T-helper 1 cell treated with Interleukin-12 subunit alpha and Interleukin-12 subunit beta and Interleukin-4 antibody, amounts not matched to agents 30 ng/mL and 1 ng/mL, for 36 hours (primary cell): ENCODE results near the gene SOX6. TPM values are rescaled to one million over a fixed set of nuclear protein-coding genes. Genes with fewer than 3 reads are reported as not detected.

Experiments
- intact Hi-C: fragments of 100-400 bp; cut with micrococcal nuclease; formaldehyde crosslinking; loops from one replicate; pipeline ENCODE4 v1.15.1; 2024
- total RNA-seq: library from RNA; stranded (reverse); gene quantifications from 2 replicates; pipeline ENCODE4 v1.2.3, GENCODE V29; 2022

SOX6 gene
- total RNA-seq, 1 donor from 2014 or later, result 0.17 TPM

DNA sequence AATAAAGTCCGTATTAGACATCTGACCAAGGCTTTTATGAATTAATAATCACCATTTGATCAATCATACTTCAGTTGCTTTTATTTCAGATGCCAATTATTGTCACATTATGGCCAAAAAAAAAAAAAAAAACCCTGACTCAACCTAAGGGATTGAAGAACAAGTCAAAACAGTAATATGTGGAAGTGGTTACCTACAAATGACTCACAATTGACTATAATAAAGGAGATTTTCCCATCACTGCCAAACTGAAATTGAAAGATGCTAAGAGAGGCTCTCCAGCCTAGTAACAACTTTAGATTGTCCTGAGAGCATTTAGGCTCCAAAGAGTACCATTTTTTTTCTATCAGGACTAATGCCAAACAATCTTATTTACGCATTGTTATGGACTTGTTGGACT lies 35.2 kb downstream of the SOX6 start:
- intact Hi-C loops, result no loop called here

DNA sequence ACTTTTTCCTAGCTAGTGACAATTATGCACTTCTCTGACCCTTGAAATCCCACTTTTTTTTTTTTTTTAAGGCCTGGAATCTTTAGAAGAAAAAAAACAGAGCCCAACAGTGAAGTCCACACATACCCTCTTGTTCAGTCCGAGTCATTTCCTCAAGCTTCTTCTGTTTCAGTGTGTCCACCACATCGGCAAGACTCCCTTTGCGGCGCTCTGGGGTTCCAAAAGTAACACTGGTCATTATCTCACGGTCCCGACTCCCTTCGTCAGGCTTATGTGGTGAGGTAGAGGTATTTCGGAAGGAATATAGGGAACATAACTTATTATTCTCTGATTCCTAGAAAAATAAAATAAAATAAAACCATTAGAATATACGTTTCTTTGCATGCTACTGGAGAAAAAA lies 38.0 kb downstream of the SOX6 start:
- intact Hi-C loops, result no loop called here

DNA sequence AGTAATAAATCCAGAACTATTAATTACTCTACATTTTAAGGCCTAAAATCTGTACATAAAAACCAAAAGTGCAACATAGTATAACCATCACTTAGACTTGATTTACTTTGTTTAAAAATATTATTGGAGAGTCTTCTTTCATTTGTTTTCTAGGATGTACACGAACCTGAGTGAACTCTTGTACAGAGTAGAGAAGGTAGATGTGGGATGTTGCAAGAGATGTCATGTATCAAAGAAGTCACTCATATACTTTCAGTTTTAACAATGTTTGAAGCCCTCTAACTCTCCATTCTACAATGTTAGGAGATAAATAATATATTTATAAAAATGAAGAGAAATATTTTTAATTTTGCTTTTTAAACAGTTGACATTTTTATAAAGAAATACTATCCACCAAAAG lies 38.6 kb downstream of the SOX6 start:
- intact Hi-C loops, result no loop called here

DNA sequence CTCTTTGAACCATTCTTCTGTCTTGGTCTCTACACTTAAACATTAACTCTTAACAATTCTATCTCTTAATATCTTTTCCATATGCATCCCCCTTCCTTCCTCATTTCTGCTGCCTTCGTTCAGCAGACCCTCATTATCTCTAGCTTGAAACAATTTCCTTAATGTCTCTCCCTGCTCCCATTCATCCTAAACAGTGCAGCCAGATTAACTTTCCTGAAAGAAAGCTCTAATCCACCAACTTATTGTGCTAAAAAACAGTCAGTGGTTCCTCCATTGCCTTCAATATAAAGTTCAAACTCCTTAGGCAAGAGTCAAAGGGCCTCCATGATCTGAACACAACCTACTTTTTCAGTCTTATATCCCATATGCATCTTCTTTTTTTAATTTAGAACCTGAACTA lies 42.5 kb downstream of the SOX6 start:
- intact Hi-C loops, result no loop called here

DNA sequence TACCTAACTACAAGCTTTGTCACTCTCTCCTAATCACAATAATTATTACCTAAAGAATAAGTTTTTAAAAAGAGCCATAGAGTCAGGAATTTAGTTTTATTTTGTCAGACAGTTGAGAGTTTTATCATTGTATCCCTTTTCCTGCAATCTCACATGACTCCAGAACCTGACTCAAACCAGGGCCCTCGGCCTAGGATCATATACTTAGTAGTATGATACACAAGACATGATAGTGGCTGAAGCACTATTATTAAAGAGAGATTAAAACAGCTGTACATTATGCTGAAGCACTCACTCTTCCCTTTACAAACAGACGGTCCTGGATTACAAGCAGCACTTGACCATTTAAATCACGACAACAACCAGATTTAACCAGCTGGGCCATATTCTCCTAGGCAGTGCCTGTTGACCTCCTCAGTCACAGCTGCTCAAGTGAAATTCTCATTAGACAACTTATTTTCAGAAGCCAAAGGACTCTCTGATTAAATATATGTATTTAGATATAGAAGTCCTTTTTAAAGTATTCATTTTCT lies 44.0 kb downstream of the SOX6 start:
- intact Hi-C loops, result no loop called here

DNA sequence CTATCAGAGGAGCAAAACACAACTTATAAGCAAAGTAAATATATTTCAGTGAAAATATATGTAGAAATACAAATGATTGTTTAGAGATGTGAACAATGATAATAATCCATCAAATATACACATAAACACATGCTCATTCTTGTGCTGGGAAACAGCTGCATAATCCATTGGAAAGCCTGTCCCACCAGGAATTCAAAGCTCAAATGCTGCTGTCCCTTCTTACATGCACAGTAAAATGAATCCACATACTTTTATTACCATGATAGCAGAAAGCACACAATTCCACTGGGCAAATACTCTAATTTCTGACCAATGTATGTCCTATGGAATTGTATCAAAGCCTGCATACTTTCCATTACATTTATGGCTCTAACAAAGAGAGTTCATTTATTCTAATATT lies 44.5 kb downstream of the SOX6 start:
- intact Hi-C loops, result no loop called here

DNA sequence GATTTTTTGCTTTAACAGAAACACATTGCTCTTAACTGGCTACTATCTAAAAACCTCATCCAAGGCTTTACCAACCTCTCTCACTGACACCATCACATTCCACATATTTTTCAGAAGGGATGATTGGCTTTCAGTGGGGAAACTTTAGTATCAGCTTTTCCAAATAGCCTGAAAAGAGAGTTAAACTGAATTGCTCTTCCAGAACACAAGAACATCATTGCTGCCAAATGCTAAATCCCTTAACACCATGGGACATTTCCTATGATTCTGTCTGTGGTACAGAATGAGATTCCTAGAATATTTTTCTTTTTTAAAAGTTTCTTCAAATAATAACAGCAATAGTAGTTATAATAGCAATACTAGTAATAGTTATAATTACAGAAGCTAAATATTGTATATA lies 45.4 kb downstream of the SOX6 start:
- intact Hi-C loops, result no loop called here

DNA sequence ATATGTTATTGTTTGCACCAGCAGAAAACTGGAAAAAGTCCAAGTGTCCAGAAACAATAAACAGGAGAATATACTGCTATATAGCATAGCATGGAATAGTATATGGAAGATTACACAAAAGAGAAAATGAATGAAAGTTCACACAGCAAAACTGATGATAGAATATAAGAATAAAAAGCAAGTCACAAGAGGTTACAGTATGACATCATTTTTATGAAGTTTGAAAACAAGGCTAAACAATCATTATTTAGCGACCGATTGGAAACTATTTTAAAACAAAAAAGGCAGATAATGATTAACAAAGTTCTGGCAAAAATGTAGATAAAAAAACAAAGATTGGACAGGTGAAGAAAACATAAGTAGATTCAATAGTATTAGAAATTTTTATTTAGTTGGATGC lies 47.1 kb downstream of the SOX6 start:
- intact Hi-C loops, result no loop called here

DNA sequence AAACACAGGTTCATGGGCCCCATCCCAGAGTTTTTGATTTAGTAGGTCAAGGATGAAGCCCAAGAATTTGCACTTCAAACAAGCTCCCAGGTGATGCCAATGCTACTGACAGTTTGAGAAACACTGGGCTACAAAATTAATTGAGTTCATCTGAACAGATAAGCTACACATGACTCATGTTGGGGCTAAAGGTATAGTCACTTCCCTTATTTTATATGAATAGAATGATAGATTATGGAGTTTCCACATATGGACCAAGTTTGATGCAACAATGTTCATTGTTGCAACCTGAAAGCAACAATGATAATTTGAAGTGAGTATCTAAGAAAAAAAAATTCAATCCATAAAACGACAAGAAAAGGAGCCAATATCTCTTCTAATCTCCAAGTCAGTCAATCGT lies 54.9 kb downstream of the SOX6 start:
- intact Hi-C loops, result no loop called here

DNA sequence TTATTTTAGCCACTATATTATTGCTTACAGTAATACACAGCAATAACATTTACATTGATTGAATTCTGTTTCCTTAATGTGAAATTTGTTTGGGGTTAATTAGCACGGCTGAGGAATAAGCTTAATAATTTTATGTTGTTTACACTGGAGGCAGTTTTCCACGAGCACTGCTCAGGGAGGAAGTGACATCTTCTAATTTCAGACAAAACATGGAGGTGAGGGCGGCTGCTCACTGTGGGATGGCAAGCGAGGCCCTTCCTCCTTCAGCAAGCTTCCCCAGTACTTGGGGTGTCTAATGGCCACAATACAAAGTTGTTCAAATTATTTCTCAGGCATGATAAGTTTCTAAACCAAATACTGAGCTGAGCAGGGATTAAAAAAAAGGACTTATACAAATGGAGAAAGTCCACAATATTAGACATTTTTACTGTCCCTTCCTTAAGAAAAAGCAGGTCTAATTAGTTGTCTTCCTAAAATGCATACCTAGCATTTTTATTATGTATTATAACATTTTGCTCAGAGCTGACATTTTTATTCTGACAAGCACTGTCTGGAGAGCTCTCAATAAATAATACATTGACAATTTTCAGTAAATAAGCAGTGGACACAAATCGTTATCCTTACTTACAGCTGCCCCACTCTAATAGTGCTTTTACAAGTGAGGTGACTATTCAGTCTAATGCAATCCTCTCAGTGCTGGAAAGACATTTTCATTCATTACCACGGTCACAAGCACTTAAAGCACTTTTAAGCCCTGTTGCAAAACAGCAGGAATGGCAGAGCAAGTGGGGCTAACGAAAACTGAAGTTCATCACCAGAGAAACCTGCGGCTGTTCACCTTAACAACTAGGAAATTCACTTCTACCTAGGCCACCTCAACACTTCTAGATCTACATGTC lies 56.2 kb downstream of the SOX6 start:
- intact Hi-C loops, result no loop called here

DNA sequence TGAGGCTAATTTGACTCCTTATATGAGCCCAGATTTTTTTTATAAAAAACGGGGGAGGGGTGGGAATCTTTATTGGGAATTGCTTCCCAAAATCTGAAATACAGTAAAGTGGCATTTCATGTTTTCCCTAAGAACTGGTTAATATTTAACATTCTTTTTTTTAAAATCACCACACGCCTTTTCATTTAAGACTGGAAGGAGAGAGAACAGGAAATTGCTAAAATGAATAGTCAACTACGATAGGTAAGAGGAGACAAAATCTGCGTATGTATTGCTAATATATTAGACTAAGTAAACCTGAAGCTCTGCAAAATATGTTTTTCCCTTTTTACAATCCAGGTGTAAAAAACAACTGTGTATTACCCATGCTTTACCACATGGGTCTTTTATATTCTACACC lies 57.0 kb downstream of the SOX6 start:
- intact Hi-C loops, result no loop called here

DNA sequence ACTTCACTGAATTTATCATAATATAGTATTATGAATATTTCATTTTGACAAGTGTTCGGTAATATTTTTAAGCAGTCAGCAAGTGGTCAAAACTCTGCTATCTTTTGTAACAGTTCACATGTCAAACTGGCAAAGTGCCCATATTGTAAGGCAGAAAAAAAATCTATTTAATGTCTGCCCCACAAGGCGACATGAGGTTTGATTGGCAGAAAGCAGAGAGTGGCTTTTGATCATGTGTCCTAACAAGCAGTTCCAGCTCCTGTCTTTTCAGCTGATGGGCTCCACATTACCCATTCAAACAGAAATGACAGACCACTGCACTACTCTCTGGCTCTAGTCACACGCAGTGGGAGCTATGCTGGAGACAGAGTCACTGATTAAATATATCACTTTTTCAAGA lies 59.0 kb downstream of the SOX6 start:
- intact Hi-C loops, result no loop called here

DNA sequence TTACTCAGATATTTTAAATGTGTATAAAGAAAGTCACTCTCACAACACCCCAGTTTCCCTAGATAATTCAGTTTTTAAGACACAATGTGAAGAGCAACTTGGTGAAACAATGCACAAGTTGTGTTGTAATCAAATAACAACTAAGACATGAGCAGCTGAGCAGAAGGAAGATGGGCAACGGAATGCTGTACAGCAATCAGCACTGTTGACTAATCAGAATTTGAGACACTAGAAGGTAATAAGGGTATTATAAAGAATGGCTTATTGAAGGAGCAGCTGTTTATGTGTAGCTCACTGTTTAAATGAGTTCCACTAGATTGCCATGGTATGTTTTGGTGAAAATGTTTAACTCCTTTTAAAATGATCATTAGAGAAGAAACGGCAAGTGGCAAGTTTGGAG lies 60.1 kb downstream of the SOX6 start:
- intact Hi-C loops, result no loop called here

DNA sequence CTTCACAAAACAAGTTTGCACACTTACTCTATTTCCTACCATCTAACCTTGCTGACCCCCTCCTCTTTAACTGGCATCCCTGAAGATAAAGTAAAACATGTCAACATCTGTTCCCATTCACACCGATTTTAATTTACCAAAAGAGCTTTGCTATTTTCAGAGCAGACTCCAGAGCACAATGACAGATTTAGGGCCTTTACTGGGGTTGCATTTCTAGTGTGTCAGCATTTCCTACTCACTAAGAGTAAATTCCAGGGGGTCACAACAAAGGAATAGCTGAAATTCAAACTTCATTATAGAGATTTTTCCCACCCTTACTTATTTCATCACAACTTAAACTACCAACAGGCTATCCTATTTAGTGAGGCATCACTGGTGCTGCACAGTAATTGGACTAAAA lies 60.8 kb downstream of the SOX6 start:
- intact Hi-C loops, result no loop called here

DNA sequence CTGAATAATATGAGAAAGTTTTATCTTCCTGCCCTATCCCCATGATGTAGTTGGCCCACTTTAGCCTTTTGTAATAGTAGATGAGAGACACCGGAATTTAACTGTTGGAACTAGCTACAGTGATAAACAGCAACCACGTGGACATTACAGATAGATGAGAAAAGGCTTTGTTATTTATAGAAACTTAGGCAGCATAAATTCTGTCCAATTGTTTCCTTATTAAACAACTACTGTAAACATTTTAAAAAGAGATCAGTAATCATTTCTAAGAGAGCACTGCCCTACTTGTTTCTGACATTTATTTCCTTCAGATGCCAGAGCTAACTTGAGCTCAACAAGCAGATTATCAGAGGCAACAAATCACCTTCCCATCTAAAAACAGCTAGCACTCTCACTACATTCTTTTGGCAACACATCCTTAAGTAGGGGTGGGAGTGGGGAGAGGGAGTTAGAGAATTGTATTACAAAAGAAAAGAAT lies 63.1 kb downstream of the SOX6 start:
- intact Hi-C loops, result no loop called here

DNA sequence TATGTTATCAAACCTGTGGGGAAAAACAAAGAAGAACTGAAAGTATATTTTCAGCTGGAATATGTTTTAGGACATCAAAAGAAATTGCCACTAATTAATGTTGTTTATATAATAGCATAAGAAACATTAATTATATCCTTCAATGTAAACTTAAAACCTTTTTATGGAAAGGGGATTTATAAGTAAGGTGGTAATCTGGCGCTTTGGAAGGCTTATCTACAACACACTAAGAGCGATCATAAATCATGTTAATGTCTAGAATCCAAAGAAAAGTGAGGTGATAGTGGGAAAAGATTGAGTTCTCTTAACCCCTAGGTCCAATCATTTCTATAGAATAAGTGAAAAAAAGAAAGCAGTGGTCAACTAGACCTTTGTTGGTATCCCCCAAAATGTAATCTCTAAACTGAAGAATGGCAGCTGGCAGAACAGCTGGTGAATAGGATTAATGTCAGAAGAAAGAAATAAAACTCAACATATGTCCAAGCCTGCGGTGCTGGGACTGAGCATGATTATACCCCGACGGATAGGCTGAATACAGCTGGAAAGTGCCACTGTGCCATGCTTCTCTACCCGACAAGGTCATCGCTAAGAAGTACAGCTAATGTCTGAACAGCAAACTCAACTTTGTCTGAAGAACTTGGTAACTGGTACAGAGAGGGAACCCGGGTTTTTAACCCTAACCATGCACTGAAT lies 64.0 kb downstream of the SOX6 start:
- intact Hi-C loops, result no loop called here

DNA sequence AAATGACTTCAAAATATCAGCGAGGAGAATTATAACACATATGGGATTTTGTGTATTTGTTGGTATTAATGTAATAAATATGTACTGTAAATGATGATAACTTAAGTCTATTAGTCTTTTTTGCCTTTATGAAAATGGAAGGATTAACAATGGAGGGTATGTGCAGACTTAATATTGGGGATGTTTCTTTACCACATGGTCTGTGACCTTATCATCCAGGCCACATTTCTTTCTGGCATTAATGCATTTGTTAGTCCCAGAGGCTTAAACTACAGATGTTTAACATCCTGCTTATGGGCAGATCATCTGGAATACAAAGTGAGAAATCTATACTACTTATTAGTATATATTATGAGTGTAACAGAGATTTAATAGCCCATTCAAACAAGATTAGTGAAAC lies 64.6 kb downstream of the SOX6 start:
- intact Hi-C loops, result no loop called here

DNA sequence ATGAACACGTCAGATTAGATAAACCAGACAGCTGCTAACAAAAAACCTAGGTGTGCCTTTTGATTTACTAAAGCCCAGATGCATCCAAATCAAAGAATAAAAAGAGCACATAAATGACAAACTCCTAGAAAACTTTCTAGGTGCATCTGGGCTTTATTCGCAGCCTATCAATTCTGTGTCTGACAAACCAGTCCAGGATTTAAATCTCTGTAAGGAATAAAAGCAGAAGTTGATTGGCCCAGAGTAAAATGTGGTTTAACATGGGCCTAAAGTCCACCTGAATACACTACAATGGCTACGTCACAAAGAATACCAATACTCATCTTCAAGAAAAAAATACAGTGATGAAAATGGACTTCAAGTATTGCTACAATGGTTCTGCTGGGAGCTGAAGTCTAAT lies 66.8 kb downstream of the SOX6 start:
- intact Hi-C loops, result no loop called here

DNA sequence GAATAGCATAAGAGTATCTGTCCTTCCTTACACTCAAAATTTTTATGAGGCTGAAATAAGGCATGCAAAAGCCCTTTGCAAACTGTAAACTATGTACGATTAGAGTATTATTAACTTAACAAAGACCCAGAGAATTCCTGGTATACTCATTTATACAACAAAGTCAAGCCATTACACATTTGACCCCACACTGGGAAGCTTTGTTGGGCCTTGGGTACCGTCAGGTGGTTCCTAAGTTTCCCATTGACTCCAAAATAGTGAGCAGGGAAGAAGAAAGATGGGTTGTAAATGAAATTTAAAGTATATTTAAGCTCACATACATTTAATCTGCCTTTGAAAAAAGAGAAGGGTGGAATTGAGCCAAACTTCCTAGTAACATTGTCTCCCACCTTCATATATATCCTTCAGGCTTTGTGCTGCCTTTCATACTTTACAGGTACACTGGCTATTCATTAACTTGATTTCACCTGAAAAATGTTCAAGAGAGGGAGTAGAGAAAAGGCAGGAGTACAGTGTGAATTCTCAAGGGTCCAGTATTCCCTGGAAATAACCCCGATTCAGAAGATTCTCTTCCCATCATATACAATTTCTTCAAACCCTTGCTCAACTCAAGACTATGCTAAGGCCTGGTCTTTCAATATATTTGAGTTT lies 68.6 kb downstream of the SOX6 start:
- intact Hi-C loops, result no loop called here

DNA sequence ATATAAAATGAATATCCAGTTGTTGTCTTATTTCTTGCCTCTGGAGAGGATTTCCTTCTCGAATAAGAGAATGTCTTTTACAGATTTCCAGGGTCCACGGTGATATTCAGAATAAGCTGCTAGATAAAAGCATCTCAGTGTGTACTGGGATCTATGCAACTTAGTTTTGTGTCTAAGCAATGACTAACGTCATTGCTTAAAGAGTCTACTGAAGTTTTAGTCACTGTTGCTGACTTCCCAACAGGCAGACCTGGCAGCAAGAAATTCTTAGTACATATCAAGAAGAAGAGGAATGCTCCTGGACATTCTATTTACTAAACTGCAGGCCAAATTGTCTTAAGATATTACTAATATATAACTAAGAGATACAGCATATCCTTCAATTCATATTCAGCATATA lies 70.3 kb downstream of the SOX6 start:
- intact Hi-C loops, result no loop called here

DNA sequence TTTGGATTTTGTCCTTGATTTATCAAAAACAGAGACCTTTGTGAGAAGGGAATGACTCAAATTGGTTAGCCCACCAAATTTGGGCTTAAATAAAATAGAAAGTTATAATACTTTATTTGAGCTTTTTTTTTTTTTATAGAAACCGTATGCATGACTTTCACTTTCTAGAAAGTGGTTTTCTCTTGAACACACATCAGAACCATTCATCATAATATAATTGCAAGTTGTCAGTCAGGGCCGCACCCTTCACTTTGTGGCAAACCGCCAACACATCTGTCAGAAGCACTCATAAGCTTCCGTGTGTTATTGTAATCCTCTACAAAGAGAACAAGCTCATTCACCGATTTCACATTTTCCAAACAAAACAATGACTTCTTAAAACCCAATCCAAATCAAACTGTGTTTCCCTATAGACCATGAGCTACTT lies 76.1 kb downstream of the SOX6 start:
- intact Hi-C loops, result no loop called here

DNA sequence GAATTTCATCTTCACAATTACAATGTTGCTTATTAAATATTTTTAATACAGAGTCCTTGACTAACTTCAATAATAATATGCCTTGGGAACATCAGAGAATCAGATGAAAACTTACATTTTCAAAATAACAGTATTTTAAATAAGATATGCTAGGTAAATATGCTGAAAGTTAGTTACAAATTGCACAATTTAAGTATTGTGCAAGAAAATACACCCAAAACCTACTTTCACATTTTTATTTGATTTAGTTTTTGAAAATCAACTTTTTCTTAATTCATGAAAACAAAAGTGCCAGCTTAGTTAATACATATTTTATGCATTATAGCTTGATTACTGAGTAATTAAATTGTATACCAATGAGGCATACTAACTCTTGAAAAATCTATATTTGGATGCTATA lies 76.8 kb downstream of the SOX6 start:
- intact Hi-C loops, result no loop called here
